ENCODE results near the gene OGA.

GRCh38 chr10:101758858-101759257 lies 59.4 kb downstream of the OGA start:
- TF ChIP-seq CTCF (IDR thresholded peaks at IDR 0.05), result no peak
- TF ChIP-seq POLR2A (IDR thresholded peaks at IDR 0.05), result no peak
